Dermis lymphatic vessel endothelial cell (primary cell): Measurements from ENCODE around the gene NMB. TPM values are rescaled to one million over a fixed set of nuclear protein-coding genes. Genes with fewer than 3 reads are reported as not detected.

Experiments used
- total RNA-seq: library from RNA; depleted of rRNA; stranded (reverse); fragments of >200 nt; gene quantifications from 2 replicates; pipeline ENCODE4 v1.2.1, GENCODE V29; 2014

Gene NMB, protein sequence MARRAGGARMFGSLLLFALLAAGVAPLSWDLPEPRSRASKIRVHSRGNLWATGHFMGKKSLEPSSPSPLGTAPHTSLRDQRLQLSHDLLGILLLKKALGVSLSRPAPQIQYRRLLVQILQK
- total RNA-seq, result 3.0 and 3.5 TPM in 2 replicates

DNA sequence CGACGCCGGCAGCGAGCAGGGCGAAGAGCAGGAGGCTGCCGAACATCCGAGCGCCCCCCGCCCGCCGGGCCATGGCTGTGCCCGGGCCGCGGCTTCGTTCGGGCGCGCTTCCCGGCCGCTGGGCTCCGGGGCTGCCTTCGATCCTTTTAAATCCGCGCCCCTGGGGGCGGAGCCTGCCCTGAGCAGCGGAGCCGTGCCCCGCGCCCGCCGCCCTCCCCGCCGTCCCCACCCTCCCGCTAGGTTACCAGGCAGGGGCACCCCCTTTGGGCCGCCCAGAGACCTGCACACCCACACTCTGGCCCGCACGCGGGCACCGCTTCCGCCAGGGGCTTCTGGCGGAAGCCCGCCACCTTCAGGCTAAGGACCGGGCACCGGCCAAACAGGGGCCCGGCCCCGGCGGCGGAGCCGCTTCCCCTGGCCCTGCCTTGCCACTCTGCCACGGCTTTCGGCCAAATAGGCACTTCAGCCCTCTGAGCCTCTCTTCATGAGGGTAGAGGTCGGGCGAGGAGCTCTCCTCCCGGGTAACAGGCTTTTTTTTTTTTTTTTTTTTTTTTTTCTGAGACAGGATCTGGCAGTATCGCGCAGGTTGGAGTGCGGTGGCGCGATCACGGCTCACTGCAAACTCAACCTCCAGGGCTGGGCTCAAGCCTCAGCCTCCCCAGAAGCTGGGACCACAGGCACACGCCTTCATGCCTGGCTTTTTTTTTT, at the start of gene NMB:
NMB (minus strand) TSS at position 120 of the 708 bp plus-strand sequence; CDS start at position 73, 47 bp downstream.

DNA sequence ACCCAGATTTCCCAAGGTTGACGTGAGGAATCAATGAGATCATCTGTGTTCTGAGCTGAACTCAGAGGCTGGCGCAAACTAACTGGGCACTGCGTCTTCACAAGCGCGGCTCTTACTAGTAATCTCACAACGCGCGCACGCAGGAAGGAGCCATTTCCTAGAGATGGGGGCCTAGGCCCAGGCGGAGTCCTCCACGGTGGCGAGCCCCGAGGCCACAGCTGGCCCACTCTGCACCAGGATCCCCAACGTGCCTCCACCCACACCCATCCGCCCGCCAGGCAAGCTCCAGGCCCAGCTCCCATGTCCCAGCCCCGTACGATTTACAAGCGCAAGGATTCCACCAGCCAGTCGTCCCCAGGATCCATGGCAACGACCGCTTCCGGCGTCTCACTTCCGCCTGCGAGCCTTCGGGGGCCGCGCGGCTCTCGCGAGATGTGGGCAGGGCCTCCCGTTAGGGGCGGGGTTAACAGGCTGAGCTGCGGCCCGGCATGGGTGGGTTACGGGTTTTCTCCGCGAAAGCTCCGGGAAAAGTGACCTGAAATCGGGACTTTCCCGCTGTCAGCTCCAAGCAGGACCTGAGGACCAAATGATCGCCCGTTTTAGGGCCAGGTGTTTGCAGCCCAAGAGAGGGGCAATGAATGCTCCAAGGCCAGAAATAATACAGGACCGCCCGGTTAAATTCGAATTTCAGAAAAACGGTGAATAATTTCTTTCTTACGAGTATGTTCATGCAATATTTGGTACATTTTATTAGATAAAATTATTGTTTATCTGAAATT, 3.9 kb downstream of the NMB start, which contains the start of gene WDR73:
WDR73 (minus strand) TSS at position 374 of the 779 bp plus-strand sequence; CDS start at position 365, 9 bp downstream.

Other genes starting within 250 kb of the NMB start
- 15.2 and 19.9 TPM in 2 replicates for gene ZSCAN2, start 57.2 kb downstream of the NMB start, total RNA-seq
- gene WDR73, start 3.9 kb downstream of the NMB start, total RNA-seq, result 18.0 and 30.3 TPM in 2 replicates
- 325 and 365 TPM in 2 replicates for gene SEC11A, start 57.9 kb upstream of the NMB start, total RNA-seq
- 3.8 and 4.9 TPM in 2 replicates for gene ZNF592, start 90.4 kb upstream of the NMB start, total RNA-seq
- 24.5 and 29.4 TPM in 2 replicates for gene ALPK3, start 159.2 kb upstream of the NMB start, total RNA-seq
- not detected in 2 replicates for gene SLC28A1, start 226.5 kb upstream of the NMB start, total RNA-seq